Rectal smooth muscle tissue (tissue), 1 donor: ENCODE results near the gene LPGAT1.
A peak's percentile ranks its signal among the peaks of the same experiment; 100 is the strongest.

Source experiments
- H3K27ac ChIP-seq: one replicate; pipeline ENCODE4 v1.7.0; 2013; ENCODE audit warnings: low read depth, low read length, inconsistent platforms
- H3K27me3 ChIP-seq: one replicate; pipeline ENCODE4 v1.7.0; 2013; ENCODE audit warnings: low read length; ENCODE audit not compliant: control insufficient read depth, insufficient read depth
- H3K36me3 ChIP-seq: one replicate; pipeline ENCODE4 v1.7.0; 2013; ENCODE audit warnings: low read length; ENCODE audit not compliant: control insufficient read depth, insufficient read depth
- H3K4me1 ChIP-seq: one replicate; pipeline ENCODE4 v1.7.0; 2013; ENCODE audit warnings: low read length; ENCODE audit not compliant: control insufficient read depth, insufficient read depth
- H3K4me3 ChIP-seq: one replicate; pipeline ENCODE4 v1.7.0; 2013; ENCODE audit warnings: low read length
- H3K9ac ChIP-seq: one replicate; pipeline ENCODE4 v1.7.0; 2013; ENCODE audit warnings: low read length

LPGAT1 gene

DNA sequence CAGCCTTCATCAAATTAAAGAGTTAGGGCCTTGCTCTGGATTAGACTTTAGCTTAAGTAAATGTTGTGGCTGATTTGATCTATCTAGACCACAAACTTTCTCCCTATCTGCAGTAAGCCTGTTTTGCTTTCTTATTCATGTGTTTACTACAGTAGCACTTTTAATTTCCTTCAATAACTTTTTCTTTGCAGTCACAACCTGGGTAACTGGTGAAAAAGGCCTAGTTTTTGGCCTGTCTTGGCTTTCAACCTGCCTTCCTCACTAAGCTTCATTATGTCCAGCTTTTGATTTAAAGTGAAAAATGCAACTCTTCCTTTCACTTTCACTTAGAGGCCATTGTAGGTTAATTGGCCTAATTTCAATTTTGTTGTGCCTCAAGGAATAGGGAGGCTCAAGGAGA is 12.5 kb upstream of the LPGAT1 start:
- H3K4me1 ChIP-seq = no peaks in the 10 kb centered on the region
- no peaks in the 10 kb centered on the region for H3K27me3 ChIP-seq
- no peak overlapping the region for H3K27ac ChIP-seq
- no peak overlapping the region for H3K9ac ChIP-seq
- H3K4me3 ChIP-seq = no peak overlapping the region
- no peaks in the 10 kb centered on the region for H3K36me3 ChIP-seq

DNA sequence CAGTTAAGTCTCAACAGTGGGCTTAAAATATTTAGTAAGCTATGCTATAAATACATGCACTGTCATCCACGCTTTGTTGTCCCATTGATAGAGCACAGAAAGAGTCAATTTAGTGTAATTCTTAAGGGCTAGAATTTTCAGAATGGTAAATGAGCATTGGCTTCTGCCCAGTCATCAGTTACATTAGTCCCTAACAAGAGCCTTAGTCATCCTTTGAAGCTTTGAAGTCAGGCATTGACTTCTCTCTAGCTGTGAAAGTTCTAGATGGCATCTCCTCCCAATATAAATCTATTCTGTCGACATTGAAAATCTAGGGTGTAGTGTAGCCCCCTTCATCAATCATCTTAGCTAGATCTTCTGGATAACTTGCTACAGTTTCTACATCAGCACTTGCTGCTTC is 12.0 kb upstream of the LPGAT1 start:
- Histone ChIP-seq H3K27me3 (no peaks in the 10 kb centered on the region), H3K4me3 (no peak overlapping the region), H3K4me1 (no peaks in the 10 kb centered on the region), H3K36me3 (no peaks in the 10 kb centered on the region), H3K27ac (no peak overlapping the region), H3K9ac (no peak overlapping the region)

DNA sequence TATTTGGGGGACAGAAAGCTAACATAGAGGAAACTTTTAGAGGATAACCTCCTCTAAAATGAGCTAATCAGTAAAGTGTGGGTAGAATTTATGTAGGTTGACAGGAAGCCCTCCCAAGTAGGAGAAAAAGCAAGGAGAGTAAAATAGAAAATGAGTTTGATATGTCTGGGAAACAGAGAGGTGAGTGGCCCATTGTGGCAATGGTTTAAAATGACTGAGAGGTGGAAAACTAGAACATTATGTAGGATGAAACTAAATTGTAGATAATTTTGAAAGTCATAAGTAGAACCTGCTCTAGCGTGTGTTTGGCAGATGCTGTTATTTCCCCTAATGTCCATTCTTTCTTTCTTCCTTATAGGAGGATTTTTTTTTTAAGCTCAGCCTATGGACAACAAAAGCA is 8.5 kb upstream of the LPGAT1 start:
- Histone ChIP-seq H3K4me3 (no peak overlapping the region), H3K27me3 (no peaks in the 10 kb centered on the region), H3K36me3 (no peaks in the 10 kb centered on the region), H3K4me1 (no peaks in the 10 kb centered on the region), H3K9ac (no peak overlapping the region), H3K27ac (no peak overlapping the region)

DNA sequence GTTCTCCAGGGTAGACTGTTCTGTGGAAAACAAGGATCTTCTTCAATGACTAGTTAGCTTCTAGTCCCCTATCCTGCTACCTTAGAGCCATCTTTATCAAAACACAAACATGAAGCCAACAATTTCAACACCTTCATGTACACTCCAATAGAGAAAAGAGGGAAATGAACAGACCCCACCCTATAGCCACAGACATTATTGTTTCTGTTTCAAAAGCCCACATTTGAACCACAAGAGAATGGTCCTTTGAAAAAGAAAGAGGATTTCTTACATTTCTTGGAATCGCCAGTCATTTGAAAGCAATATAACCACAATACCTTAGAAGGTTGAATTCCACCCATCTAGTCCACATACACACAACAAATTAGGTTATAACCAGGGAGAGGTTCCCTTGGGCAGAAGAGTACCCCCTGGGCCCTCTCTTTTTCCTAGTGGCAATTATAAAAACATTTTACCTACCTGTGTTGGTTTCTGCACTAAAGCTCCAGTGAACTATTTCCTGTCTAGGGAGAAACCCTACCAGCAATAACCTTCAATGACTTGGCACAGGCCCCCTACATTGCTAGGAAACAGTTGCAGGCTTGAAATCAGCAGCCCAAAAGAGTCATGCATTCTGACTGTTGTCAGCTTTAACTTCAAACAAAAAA is 2.7 kb upstream of the LPGAT1 start:
- H3K4me3 ChIP-seq = no peak overlapping the region
- no peak overlapping the region for H3K9ac ChIP-seq

DNA sequence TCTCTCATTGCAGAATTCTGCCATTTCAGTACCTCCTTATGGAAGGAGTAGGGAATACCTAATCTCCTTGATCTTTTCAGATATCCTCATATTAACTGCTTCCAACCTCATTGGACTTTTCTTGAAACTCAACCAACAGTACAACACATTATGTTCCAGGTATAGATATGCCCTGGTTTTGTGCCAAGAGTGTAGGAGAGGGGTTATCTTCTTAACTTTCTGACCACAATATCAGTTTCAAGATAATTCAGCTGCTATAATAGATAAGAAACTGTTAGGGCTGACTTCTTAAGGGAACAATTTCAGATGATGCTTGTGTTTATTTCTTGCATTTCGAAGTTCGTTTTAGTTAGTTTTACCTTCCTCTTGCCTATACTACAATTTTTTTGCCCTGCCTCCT is 2.1 kb upstream of the LPGAT1 start:
- Histone ChIP-seq H3K4me1 (peaks cover 7% of the 10 kb centered on the region), H3K27me3 (no peaks in the 10 kb centered on the region), H3K27ac (no peak overlapping the region), H3K4me3 (no peak overlapping the region), H3K9ac (no peak overlapping the region), H3K36me3 (no peaks in the 10 kb centered on the region)

More for the DNA sequence above, 2.7 kb upstream of the LPGAT1 start:
- no peaks in the 10 kb centered on the region for H3K36me3 ChIP-seq
- no peaks in the 10 kb centered on the region for H3K27me3 ChIP-seq
- peaks cover 4% of the 10 kb centered on the region for H3K4me1 ChIP-seq
- H3K27ac ChIP-seq = no peak overlapping the region

GRCh38 chr1:211831558-211832323 is 1.2 kb upstream of the LPGAT1 start:
- Histone ChIP-seq H3K9ac (no peak overlapping the region), H3K36me3 (no peaks in the 10 kb centered on the region), H3K27me3 (no peaks in the 10 kb centered on the region), H3K4me3 (no peak overlapping the region), H3K4me1 (peaks cover 9% of the 10 kb centered on the region), H3K27ac (no peak overlapping the region)

GRCh38 chr1:211830055-211830327 is 572 bp downstream of the LPGAT1 start:
- Histone ChIP-seq H3K9ac (peak overlapping the region; percentile 56), H3K36me3 (no peaks in the 10 kb centered on the region), H3K4me3 (peak overlapping the region; percentile 91), H3K27ac (peak overlapping the region; percentile 74), H3K27me3 (no peaks in the 10 kb centered on the region), H3K4me1 (peaks cover 9% of the 10 kb centered on the region)

DNA sequence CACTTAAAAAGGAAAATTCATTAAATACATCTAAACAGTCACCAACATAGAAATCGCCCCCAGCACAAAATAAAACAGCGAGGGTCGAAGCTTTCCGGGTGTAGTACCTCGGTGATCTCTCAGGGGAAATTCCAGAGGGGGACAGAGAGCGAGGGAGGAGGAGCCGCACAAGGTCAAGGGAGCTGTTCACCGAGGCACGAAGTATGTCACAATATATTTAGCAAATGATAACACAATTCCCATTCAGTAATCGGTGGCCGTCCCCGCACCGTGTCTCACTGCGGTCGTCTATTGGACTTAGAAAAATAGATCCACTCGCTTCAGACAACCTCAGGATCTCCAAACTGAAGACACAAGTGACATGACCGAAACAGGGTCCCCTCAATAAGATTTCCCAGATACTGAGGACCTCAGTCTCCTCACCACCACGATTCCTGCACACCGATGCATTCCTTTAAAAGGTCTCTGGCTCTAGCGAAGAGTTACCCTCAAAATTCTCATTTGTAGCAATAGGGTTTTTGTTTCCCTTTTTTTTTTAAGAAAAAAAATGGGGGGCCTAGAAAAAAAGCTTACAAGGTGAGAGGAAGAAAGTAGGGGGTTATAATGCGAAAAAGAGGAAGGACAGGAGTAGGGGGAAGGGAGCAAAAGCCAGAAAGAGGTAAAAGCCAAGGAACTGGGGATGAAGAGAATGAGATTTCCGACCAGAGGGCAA is 1.1 kb downstream of the LPGAT1 start:
- Histone ChIP-seq H3K4me1 (peaks cover 9% of the 10 kb centered on the region), H3K36me3 (no peaks in the 10 kb centered on the region), H3K9ac (peak overlapping the region; percentile 56), H3K27ac (no peak overlapping the region), H3K4me3 (peak overlapping the region; percentile 91), H3K27me3 (no peaks in the 10 kb centered on the region)

DNA sequence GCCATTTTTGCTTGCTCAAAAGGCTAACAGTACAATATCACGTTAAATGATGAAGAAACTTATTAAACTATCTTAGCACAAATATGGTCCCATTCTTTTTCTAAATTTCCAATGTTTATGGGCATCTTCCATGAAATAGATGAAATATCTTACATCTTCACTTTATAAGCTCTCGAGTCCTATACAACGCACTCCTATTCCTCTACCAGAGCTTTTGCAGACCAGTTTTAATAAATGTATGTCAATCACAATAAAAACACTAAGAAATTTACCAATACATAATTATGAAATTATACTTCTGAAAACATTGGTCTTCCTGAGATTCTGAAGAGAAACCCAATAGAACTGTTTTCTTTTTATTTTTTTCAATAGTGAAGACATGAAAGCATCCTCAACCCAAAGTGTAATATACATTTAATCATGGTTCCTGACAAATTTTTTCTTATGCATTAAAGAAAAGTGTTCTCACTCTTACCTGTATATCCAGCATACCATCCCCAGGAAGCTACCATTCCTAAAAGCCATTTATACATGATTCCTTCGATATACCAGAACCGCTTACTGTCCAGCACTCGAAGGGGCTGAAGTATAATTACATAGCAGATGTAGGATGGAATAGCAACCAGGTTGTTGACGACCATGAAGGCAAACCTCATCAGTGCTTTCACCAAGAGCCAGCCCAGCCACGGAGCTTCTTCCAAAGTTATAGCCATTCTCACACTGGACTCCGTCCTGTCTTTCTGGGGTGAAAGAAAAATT is 1.8 kb downstream of the LPGAT1 start:
- no peak overlapping the region for H3K27ac ChIP-seq
- peaks cover 9% of the 10 kb centered on the region for H3K4me1 ChIP-seq
- no peaks in the 10 kb centered on the region for H3K27me3 ChIP-seq
- no peaks in the 10 kb centered on the region for H3K36me3 ChIP-seq
- H3K4me3 ChIP-seq = peak overlapping the region; percentile 91
- H3K9ac ChIP-seq = no peak overlapping the region

- H3K27me3 ChIP-seq = no peaks in the 10 kb centered on the region
- H3K27ac ChIP-seq = no peak overlapping the region
- no peaks in the 10 kb centered on the region for H3K36me3 ChIP-seq
- no peak overlapping the region for H3K9ac ChIP-seq
- peaks cover 9% of the 10 kb centered on the region for H3K4me1 ChIP-seq
- H3K4me3 ChIP-seq = no peak overlapping the region
Observed at GRCh38 chr1:211827051-211827450, 3.5 kb downstream of the LPGAT1 start.

DNA sequence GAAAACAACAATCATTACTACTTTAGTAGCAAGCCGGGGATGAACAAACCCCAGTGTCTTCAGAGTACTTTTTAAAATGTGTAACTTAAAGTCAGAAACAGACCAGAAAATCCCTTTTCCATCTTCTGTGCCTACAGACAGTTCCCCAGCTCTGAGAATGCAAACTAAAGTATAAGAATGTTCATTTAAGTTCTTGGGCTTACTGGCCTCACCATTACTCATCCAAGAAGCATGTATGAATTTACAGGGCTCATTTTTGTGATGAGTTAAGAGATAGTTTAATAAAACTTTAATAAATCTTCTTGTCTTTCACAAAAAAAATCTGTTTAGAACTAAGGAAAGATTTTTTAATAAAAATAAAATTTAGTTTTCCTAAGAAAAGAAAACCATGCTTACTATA is 4.6 kb downstream of the LPGAT1 start:
- H3K36me3 ChIP-seq = no peaks in the 10 kb centered on the region
- no peak overlapping the region for H3K4me3 ChIP-seq
- no peak overlapping the region for H3K9ac ChIP-seq
- peaks cover 9% of the 10 kb centered on the region for H3K4me1 ChIP-seq
- no peaks in the 10 kb centered on the region for H3K27me3 ChIP-seq
- H3K27ac ChIP-seq = no peak overlapping the region

DNA sequence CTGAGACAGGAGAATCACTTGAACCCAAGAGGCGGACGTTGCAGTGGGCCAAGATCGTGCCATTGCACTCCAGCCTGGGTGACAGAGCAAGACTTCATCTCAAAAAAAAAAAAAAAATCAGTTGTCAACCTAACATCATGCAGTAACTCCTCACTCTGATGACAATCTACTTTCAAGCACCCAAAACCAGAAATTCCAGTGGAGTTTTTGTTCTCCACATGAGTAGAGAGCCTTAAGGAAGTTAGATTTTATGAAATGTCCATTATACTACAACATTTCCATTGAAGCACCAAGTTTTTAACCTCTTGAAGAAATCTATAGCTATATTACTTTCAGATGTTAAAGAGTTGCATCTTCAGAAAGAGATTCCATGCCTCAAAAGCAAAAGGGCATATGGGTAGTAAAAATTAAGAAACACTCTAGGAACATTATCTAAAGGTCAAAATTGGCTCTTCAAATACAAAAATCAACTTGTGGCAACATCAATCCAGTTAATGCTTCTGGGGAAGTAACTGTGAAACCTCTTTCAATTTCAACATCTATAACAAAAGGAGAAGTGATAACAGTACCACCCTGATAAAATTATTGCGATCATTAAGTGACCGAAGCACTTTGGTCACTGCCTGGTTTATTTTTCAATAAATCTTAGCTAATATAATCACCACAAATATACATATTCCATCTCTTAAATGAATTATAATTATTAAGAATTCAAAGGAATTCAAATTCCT is 7.7 kb downstream of the LPGAT1 start:
- H3K27me3 ChIP-seq = no peaks in the 10 kb centered on the region
- H3K9ac ChIP-seq = no peak overlapping the region
- H3K4me1 ChIP-seq = peaks cover 3% of the 10 kb centered on the region
- H3K36me3 ChIP-seq = no peaks in the 10 kb centered on the region
- H3K4me3 ChIP-seq = no peak overlapping the region
- no peak overlapping the region for H3K27ac ChIP-seq
